ENCODE data around the gene ASCL4.

- TF ChIP-seq, protein P1, sequence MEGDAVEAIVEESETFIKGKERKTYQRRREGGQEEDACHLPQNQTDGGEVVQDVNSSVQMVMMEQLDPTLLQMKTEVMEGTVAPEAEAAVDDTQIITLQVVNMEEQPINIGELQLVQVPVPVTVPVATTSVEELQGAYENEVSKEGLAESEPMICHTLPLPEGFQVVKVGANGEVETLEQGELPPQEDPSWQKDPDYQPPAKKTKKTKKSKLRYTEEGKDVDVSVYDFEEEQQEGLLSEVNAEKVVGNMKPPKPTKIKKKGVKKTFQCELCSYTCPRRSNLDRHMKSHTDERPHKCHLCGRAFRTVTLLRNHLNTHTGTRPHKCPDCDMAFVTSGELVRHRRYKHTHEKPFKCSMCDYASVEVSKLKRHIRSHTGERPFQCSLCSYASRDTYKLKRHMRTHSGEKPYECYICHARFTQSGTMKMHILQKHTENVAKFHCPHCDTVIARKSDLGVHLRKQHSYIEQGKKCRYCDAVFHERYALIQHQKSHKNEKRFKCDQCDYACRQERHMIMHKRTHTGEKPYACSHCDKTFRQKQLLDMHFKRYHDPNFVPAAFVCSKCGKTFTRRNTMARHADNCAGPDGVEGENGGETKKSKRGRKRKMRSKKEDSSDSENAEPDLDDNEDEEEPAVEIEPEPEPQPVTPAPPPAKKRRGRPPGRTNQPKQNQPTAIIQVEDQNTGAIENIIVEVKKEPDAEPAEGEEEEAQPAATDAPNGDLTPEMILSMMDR (IDR thresholded peaks at IDR 0.05): no peak
- TF ChIP-seq POLR2AphosphoS5 (IDR thresholded peaks at IDR 0.05; ENCODE audit: low read depth, low read length): no peak
- TF ChIP-seq, protein P2, sequence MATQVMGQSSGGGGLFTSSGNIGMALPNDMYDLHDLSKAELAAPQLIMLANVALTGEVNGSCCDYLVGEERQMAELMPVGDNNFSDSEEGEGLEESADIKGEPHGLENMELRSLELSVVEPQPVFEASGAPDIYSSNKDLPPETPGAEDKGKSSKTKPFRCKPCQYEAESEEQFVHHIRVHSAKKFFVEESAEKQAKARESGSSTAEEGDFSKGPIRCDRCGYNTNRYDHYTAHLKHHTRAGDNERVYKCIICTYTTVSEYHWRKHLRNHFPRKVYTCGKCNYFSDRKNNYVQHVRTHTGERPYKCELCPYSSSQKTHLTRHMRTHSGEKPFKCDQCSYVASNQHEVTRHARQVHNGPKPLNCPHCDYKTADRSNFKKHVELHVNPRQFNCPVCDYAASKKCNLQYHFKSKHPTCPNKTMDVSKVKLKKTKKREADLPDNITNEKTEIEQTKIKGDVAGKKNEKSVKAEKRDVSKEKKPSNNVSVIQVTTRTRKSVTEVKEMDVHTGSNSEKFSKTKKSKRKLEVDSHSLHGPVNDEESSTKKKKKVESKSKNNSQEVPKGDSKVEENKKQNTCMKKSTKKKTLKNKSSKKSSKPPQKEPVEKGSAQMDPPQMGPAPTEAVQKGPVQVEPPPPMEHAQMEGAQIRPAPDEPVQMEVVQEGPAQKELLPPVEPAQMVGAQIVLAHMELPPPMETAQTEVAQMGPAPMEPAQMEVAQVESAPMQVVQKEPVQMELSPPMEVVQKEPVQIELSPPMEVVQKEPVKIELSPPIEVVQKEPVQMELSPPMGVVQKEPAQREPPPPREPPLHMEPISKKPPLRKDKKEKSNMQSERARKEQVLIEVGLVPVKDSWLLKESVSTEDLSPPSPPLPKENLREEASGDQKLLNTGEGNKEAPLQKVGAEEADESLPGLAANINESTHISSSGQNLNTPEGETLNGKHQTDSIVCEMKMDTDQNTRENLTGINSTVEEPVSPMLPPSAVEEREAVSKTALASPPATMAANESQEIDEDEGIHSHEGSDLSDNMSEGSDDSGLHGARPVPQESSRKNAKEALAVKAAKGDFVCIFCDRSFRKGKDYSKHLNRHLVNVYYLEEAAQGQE (IDR thresholded peaks at IDR 0.05; ENCODE audit: insufficient read depth in 1 of 2, low read depth in 2 of 2, low read length in 1 of 2): no peak
- TF ChIP-seq SIN3A (IDR thresholded peaks at IDR 0.05; ENCODE audit: borderline replicate concordance, insufficient read depth, low read depth, low read length): no peak
- no peak for TF ChIP-seq TCF7L2 (IDR thresholded peaks at IDR 0.05; ENCODE audit: low read depth, low read length)
Observed at GRCh38 chr12:107736914-107737313, 37.6 kb upstream of the ASCL4 start.
